ENCODE results near the gene TMEM201.
A peak's percentile ranks its signal among the peaks of the same experiment; 100 is the strongest.

TMEM201 gene

GRCh38 chr1:9654834-9655723 is 66.4 kb downstream of the TMEM201 start:
- DNase-seq, result peak; percentile 6

- DNase-seq, result no peak
Observed at GRCh38 chr1:9655836-9656235, 67.1 kb downstream of the TMEM201 start.

DNA sequence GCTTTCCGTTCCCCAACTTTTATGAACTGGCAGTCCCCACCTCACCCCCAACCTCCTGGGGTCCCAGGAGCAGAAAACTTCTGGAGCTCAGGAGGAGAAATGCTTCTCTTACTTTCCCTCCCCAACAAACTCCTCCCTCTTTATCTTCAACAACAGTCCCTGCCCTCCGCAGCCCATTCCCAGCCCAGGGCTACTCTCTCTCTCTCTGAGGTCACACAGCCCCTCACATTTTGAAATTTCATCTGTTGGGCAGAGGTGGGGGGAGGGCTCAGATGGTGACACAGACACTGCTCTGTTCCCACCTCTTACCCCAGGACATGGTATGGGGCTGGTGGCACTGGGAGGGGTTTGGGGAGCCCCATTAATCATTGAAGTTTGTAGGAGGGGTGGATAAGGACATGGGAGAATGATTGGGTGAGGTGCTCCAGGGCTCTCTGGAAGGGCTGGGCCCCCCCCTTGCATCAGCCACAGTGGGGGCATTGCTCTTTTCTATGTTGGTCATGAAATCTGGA is 68.9 kb downstream of the TMEM201 start:
- no peak for DNase-seq

DNA sequence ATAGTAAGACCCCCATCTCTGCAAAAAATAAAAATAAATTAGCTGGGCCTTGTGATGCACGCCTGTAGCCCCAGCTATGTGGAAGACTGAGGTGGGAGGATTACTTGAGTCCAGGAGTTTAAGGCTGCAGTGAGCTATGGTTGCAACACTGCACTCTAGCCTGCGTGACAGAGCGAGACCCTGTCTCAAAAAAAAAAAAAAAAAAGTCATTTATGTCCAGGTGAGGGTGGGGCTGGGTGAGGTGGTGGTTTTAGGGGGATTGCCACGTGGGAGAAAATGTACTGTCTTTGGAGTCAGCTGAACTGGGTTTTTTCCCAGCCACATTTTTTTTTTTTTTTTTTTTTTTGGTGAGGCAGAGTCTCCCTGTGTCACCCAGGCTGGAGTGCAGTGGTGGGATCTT is 69.5 kb downstream of the TMEM201 start:
- no peak for DNase-seq

GRCh38 chr1:9659328-9659727 is 70.6 kb downstream of the TMEM201 start:
- no peak for DNase-seq

- DNase-seq, result no peak
Observed at GRCh38 chr1:9663257-9663656, 74.5 kb downstream of the TMEM201 start.
